OCI-LY7 (cell line): ENCODE data around the gene SLC25A29. TPM values are rescaled to one million over a fixed set of nuclear protein-coding genes. Genes with fewer than 3 reads are reported as not detected.
"Not testable (repeated sequence)": the region's sequence is repeated elsewhere in the genome, so short reads cannot be mapped to it uniquely, and the experiment has no call there.

Experiments
- BruUV-seq: library from RNA; stranded (reverse); fragments of 400-500 nt; replicated peaks from 2 replicates; lab custom pipeline; 2021; lab: Mats Ljungman, UMichigan
- CTCF ChIA-PET: fragments of 300-600 bp; sonication (Branson Sonifier 250); formaldehyde crosslinking; loops from one replicate; lab custom pipeline; 2022; ENCODE audit warnings: antibody characterized with exemption; ENCODE audit not compliant: unreplicated experiment; lab: Charles Lee
- POLR2A ChIA-PET: fragments of 300-600 bp; sonication (Branson Sonifier 250); formaldehyde crosslinking; loops from one replicate; lab custom pipeline; 2022; ENCODE audit warnings: antibody characterized with exemption; lab: Charles Lee
- DNase-seq: peaks from one replicate; pipeline ENCODE4 v3.0.0-alpha.2; 2015; ENCODE audit warnings: low spot score
- H2AFZ ChIP-seq: fragments of 200-600 bp; sonication (generic), shearing (Covaris generic); 2 replicates; pipeline ENCODE4 v1.6.1; 2014; ENCODE audit warnings: mild to moderate bottlenecking, antibody characterized with exemption, low read length, moderate library complexity
- H3K27ac ChIP-seq: fragments of 200-600 bp; sonication (generic); 2 replicates; pipeline ENCODE4 v1.5.1; 2014; ENCODE audit warnings: mixed run types, low read depth, mild to moderate bottlenecking, moderate library complexity, low read length, inconsistent platforms; ENCODE audit not compliant: poor library complexity, severe bottlenecking
- H3K36me3 ChIP-seq: fragments of 200-600 bp; sonication (generic); 2 replicates; pipeline ENCODE4 v1.6.1; 2014; ENCODE audit warnings: mild to moderate bottlenecking, antibody characterized with exemption, low read length, moderate library complexity, mixed read lengths; ENCODE audit not compliant: insufficient read depth
- H3K4me1 ChIP-seq: fragments of 200-600 bp; sonication (generic); 2 replicates; pipeline ENCODE4 v1.5.1; 2014; ENCODE audit warnings: mild to moderate bottlenecking, low read length; ENCODE audit not compliant: insufficient read depth, poor library complexity, severe bottlenecking
- H3K4me2 ChIP-seq: fragments of 200-600 bp; sonication (generic); 2 replicates; pipeline ENCODE4 v1.6.1; 2014; ENCODE audit warnings: mild to moderate bottlenecking, low read length
- H3K4me3 ChIP-seq: fragments of 200-600 bp; sonication (generic); 2 replicates; pipeline ENCODE4 v1.5.1; 2014; ENCODE audit warnings: mild to moderate bottlenecking, low read depth, low read length; ENCODE audit not compliant: poor library complexity, severe bottlenecking
- H3K79me2 ChIP-seq: fragments of 200-600 bp; sonication (generic); 2 replicates; pipeline ENCODE4 v1.6.1; 2016; ENCODE audit warnings: low read depth, mild to moderate bottlenecking, low read length, moderate library complexity, mixed read lengths; ENCODE audit not compliant: insufficient read depth
- H3K9me2 ChIP-seq: fragments of 200-600 bp; sonication (generic); 2 replicates; pipeline ENCODE4 v1.6.1; 2016; ENCODE audit warnings: mild to moderate bottlenecking, low read length, mixed read lengths; ENCODE audit not compliant: insufficient read depth
- H3K9me3 ChIP-seq: fragments of 200-600 bp; sonication (generic); 2 replicates; pipeline ENCODE4 v1.6.1; 2014; ENCODE audit warnings: mild to moderate bottlenecking, mixed run types, low read length, mixed read lengths
- H4K20me1 ChIP-seq: fragments of 200-600 bp; sonication (generic); 2 replicates; pipeline ENCODE4 v1.6.1; 2014; ENCODE audit warnings: mild to moderate bottlenecking, antibody characterized with exemption, low read length, moderate library complexity, mixed read lengths; ENCODE audit not compliant: insufficient read depth
- CTCF ChIP-seq: fragments of 200-600 bp; sonication (generic); conservative IDR thresholded peaks from 2 replicates; pipeline ENCODE4 v1.5.1; 2014; ENCODE audit warnings: mild to moderate bottlenecking, antibody characterized with exemption, low read length, moderate library complexity, mixed read lengths
- EZH2phosphoT487 ChIP-seq: fragments of 200-600 bp; sonication (generic); IDR thresholded peaks from 2 replicates; pipeline ENCODE4 v1.6.1; 2018; ENCODE audit warnings: low read depth, borderline replicate concordance, mild to moderate bottlenecking, mixed run types, antibody characterized with exemption, low read length, moderate library complexity, mixed read lengths
- intact Hi-C: fragments of 100-400 bp; cut with micrococcal nuclease; formaldehyde crosslinking; loops from one replicate; pipeline ENCODE4 v1.10.0; 2022; ENCODE audit not compliant: unreplicated experiment
- total RNA-seq, 2 experiments: library from RNA; depleted of rRNA in 1 of 2; stranded (reverse); fragments of >200 nt in 1 of 2; shearing (Covaris generic) in 1 of 2; gene quantifications; 2 replicates each; pipeline ENCODE4 v1.2.3, GENCODE V29; 2014 to 2022

SLC25A29 gene
- total RNA-seq, 2 experiments from 2014 or later, result 14.6 to 34.8 TPM

GRCh38 chr14:100288382-100289185 lies 17.7 kb downstream of the SLC25A29 start:
- H3K4me3 ChIP-seq, result no peak overlapping the region
- no peak overlapping the region for H3K27ac ChIP-seq
- BruUV-seq, result no TSS peak
- H4K20me1 ChIP-seq, result no peaks in the 10 kb centered on the region
- no peak overlapping the region for H2AFZ ChIP-seq
- H3K9me3 ChIP-seq, result no peaks in the 10 kb centered on the region
- CTCF ChIA-PET, result no interaction called here
- H3K4me2 ChIP-seq, result no peak overlapping the region
- POLR2A ChIA-PET, result interaction anchor here (0.6 kb wide), 1 partner anchor 8 kb away, joined by 4 read pairs; no protein-coding TSS in a partner anchor
- H3K9me2 ChIP-seq, result no peaks in the 10 kb centered on the region
- intact Hi-C loops, result loop anchor here (5.0 kb wide), 1 partner anchor 46 kb away; no protein-coding TSS in a partner anchor
- H3K79me2 ChIP-seq, result no peaks in the 10 kb centered on the region
- TF ChIP-seq EZH2phosphoT487 (no peak), CTCF (no peak)
- H3K36me3 ChIP-seq, result no peaks in the 10 kb centered on the region
- no peak for DNase-seq
- H3K4me1 ChIP-seq, result peaks cover 17% of the 10 kb centered on the region

- H3K79me2 ChIP-seq, H2AFZ ChIP-seq, H3K9me3 ChIP-seq, BruUV-seq, CTCF ChIA-PET, H3K4me2 ChIP-seq, H3K36me3 ChIP-seq, H3K9me2 ChIP-seq, H4K20me1 ChIP-seq, DNase-seq, H3K4me3 ChIP-seq, H3K27ac ChIP-seq: not testable (repeated sequence)
- POLR2A ChIA-PET, result interaction anchor here (0.6 kb wide), 1 partner anchor 8 kb away, joined by 4 read pairs; no protein-coding TSS in a partner anchor
- intact Hi-C loops, result loop anchor here (5.0 kb wide), 1 partner anchor 46 kb away; no protein-coding TSS in a partner anchor
- peaks cover 17% of the 10 kb centered on the region for H3K4me1 ChIP-seq
Observed at GRCh38 chr14:100287998-100288295, 18.3 kb downstream of the SLC25A29 start.

GRCh38 chr14:100287202-100287997 lies 18.8 kb downstream of the SLC25A29 start:
- intact Hi-C loops, result loop anchor here (5.0 kb wide), 1 partner anchor 45 kb away; no protein-coding TSS in a partner anchor
- no peak overlapping the region for H2AFZ ChIP-seq
- no TSS peak for BruUV-seq
- ChIA-PET POLR2A (interaction anchor here (0.6 kb wide), 1 partner anchor 9 kb away, joined by 4 read pairs; no protein-coding TSS in a partner anchor), CTCF (no interaction called here)
- no peak overlapping the region for H3K27ac ChIP-seq
- H3K9me2 ChIP-seq, result no peaks in the 10 kb centered on the region
- no peak overlapping the region for H3K4me2 ChIP-seq
- H3K79me2 ChIP-seq, result no peaks in the 10 kb centered on the region
- H3K9me3 ChIP-seq, result no peaks in the 10 kb centered on the region
- no peak for DNase-seq
- H3K4me1 ChIP-seq, result peaks cover 17% of the 10 kb centered on the region
- H3K4me3 ChIP-seq, result no peak overlapping the region
- peaks cover 7% of the 10 kb centered on the region; the same call in 1 of the 2 replicates for H3K36me3 ChIP-seq
- no peaks in the 10 kb centered on the region; the same call in 1 of the 2 replicates for H4K20me1 ChIP-seq
- TF ChIP-seq EZH2phosphoT487, result no peak
- no peak for TF ChIP-seq CTCF
